NOMO-1 (cell line): Measurements from ENCODE around the gene FHAD1.

Source experiments
- DNase-seq, 2 experiments: peaks; one replicate each; lab custom pipeline; 2025; ENCODE audit not compliant: unreplicated experiment in 2 of 2; lab: John Stamatoyannopoulos, UW

Gene FHAD1

DNA sequence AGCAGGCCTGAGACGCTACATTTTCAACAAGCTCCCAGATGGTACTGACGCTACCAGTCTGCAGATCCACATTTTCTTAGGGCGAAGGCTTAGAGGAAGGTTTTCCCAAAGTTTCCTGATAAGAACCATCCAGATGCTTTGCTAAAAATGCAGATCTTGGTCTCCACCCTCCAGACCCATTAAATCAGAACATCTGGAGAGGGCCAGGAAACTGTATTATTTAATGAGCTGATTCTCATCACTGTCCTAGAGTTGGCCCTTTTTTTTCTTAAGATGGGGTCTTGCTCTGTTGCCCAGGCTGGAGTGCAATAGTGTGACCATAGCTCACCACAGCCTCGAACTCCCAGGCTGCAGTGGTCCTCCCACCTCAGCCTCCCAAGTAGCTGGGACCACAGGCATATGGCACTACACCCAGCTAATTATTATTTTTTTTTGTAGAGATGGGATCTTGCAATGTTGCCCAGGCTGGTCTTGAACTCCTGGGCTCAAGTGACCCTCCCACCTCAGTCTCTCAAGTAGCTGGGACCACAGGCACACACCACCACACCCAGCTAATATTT lies 95.5 kb downstream of the FHAD1 start:
- no peak for DNase-seq

DNA sequence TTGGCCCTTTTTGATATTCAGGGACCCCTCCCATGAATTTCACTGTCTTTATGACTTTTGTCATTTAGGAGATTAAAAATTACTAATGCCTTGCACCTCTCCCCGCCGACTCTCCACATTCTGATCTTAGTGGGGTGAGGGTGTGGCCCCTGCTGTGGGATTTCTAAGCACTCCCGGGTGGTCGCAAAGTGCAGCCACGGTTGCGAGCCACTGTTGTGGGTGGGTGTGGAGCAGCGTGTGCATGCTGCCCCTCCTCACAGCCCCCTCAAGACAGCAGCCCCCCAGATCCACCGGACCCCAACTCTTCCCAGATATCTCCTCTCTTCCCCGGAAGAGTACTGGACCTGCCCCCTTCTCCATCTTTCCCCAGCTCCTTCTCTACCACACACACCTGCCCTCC lies 96.1 kb downstream of the FHAD1 start:
- no peak for DNase-seq

DNA sequence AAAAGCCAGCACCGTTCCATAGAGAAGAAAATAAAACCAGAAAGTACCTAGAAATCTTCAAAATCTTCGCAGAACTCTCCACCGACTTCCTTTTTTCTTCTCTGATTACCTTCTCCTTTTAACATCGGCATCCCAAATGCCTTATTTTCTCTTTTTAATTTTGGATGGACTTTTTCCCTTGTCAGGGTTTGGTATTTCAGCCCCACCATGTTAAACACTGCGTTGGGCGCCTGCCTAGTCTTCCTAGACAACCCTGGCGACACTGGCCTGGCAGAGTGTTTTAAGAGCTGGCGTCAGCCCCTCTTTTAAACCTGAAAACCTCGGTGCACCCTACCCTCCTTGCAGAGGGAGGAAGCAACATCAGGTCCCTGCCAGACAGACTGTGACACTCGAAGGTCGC lies 96.7 kb downstream of the FHAD1 start:
- DNase-seq: peak in 1 of 2 experiments; percentile 25

DNA sequence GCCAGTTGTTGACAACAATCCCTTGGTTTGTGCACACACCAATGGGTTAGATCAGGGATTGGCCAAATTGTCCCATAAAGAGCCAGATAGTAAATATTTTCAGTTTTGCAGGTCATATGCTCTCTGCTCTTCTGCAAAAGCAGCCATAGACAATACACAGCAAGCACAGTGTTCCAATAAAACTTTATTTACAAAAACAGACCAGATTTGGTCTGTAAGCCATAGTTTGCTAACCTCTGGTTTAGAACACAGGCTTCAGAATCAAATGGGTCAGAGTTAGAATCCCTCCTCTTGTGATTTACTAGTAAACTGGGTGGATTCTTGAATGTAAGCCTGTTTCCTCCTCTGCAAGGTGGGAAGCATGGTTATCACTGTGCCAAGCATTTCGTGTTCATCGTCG lies 97.4 kb downstream of the FHAD1 start:
- DNase-seq: no peak

DNA sequence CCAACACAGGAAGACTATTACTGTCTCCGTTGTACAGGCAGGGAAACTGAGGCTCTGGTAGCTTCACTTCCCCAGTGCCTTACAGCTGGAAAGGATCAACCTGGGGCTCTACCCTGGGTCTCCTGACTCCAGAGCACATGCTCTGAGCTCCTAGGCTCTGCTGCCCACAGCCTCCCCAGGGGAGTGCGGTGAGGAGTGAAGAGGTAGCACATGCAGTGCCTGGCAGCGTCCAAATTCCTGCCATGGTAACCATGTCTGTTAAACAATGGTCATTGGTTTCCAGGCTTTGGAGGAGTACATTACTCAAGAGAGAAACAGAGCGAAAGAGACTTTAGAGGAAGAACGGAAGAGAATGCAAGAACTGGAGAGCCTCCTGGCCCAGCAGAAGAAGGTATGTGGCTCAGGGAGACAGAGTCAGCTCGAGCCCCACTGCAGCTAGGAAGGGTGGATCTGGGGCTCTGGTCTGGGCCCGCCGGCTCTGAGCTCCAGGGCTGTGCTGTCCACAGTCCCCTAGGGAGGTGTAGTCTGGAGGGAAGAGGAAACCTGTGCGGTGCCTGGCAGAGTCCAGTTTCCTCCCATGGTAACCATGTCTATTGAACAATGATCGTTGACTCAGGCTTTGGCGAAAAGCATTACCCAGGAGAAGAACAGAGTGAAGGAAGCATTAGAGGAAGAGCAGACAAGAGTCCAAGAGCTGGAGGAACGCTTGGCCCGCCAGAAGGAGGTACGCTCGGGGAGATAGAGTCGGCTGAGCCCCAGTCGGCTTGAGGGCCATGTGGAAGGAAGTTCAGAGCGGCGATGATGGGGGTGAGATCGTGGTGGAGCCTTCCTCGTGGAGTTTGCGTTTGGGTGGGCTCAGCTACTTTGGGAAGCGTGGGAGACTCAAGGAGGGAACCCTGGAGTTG lies 98.0 kb downstream of the FHAD1 start:
- DNase-seq: no peak

GRCh38 chr1:15345705-15346345 lies 98.8 kb downstream of the FHAD1 start:
- peak; percentile 81 to 82 for DNase-seq

DNA sequence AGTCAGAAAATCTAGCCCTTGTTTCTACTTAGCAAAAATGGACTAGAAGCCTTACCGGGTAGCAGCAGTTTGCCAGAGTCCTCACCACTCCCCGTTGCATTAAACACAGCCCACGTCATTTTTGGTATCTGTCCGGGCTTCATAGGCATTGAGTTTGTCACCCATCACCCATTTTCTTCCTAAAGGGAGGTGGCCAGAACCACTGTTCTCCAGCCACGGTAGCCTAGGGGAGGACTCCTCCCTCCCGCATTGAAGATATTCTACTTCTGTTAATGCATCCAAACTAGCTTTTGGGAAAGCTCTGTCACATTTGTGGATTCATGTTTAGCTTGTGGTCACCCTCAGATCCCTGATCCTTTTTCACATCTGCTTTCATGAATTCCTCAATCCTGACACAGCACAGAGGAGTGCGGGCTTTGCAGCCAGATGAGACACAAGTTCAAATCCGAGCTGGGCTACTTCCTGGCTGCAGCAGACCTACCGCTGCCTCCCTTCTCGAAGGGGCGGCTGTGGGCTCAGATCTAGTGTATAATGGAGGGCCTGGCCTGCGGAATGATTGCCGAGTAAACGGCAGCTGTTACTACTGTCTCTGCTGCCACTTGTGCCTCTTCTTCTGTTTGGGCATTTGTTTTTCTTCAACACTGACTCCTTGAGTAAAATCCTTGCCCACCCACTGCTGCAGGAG lies 99.5 kb downstream of the FHAD1 start:
- DNase-seq: no peak

DNA sequence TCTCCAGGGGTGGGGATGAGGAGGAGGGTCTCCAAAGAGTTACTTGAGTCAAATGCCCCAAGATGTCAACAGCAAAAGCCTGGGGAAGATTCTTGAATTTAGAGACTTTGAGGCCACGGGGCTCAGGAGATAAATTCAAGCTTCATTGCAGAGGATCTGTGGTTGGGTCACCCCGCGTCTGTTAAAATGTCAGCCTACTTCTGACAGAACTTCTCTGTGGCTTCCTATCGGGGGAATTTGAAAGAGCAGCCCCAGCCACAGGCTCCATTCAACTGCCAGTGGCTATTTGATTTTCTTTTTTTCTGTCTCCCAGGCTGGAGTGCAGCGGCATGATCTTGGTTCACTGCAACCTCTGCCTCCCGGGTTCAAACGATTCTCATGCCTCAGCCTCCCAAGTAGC lies 100.2 kb downstream of the FHAD1 start:
- DNase-seq: no peak

DNA sequence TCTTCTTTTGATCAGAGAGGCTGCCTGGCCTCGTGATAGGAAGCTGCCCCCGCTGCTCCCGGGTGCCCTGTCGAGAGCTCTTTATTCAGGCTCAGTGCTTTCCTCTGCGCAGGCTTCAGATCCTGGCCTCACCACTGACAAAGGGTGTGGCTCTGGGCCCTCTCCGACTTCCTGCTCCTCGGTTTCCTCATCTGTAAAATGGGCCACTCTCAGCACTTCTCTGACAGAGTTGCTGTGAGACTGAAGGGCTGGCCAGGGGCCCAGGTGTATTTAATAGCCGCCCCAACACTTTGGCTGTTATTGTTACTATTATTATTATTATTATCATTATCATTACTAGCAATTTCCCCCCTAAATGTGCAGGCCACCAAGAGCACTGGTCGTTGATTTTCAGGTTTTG lies 101.6 kb downstream of the FHAD1 start:
- no peak for DNase-seq

- no peak for DNase-seq
Observed at GRCh38 chr1:15349133-15349532, 102.1 kb downstream of the FHAD1 start.

DNA sequence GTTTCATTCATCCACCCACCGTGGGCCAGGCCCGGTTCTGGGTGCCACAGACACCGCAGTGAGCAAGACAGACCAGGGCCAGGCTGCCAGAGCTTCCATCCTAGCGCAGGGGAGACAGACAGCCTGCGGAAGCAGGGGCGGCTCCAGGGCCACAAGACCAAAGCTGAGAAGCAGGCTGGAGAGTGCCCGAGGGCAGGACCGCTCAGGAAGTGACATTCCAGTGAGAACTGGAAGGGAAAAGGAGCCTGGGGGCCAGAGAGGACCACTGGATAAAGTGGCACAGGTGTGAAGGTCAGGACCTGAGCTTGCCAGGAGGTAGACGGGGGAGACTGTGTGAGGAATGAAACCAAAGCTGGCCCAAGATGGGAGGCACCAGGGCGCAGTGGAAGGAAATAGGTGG lies 103.1 kb downstream of the FHAD1 start:
- no peak for DNase-seq

- no peak for DNase-seq
Observed at GRCh38 chr1:15350551-15351200, 103.7 kb downstream of the FHAD1 start.

DNA sequence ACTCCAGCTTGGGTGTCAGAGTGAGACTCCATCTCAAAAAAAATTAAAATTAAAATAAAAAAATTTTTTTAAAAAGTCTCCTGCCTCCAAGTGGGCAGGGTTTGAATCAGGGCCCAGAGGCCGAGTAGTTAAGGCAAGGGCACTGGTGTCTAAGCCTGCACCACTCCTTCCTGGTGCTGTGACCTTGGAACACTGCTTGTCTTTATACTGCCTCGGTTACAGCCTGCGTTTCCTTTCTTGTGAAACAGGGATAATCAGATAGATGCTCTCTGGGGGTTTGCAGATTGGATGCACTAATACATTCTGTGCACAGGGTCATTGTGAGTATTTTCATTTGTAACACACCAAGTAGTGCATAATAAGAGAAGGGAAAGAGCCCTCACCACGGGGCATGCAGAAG lies 104.3 kb downstream of the FHAD1 start:
- DNase-seq: no peak

- peak in 1 of 2 experiments; percentile 6 for DNase-seq
Observed at GRCh38 chr1:15352128-15352957, 105.3 kb downstream of the FHAD1 start.

DNA sequence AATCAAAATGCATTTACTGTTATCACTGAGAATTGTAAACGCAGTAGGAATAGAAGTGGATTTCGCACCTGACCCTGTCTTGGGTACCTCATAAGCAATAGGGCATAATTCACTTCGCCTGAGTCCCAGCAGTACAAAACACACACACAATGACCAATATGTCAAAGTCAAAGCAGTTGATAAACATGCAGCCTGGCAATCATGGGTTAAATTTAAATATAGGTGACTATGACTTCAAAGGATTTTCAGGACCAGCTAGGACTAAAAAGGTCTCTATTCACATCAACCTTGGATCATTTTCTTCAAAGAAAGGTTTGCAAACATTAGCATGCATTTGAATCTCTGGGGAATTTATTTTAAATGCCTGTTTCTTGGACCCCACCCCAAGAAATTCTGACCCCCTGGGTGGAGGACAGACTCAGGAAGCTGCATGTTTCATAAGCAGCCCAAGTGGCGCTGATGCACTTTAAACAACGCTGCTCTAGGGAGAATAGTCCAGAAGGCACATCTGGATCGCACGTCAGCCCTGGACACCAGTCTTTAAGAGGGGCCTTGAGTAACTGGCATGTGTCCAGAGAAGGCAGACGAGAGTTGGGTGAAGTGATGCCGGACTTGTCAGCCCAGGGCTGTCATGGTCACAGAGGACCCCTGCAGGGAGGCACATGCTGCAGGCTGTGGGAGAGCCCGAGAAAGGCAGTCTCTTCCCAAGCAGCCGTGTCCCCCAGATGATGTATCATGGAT lies 107.0 kb downstream of the FHAD1 start:
- no peak for DNase-seq

GRCh38 chr1:15354580-15354965 lies 107.5 kb downstream of the FHAD1 start:
- DNase-seq: no peak

- DNase-seq: no peak
Observed at GRCh38 chr1:15355968-15356625, 109.1 kb downstream of the FHAD1 start.

- no peak for DNase-seq
Observed at GRCh38 chr1:15357612-15358207, 110.7 kb downstream of the FHAD1 start.
